ENCODE data around the gene SLIT1.

SLIT1 gene

DNA sequence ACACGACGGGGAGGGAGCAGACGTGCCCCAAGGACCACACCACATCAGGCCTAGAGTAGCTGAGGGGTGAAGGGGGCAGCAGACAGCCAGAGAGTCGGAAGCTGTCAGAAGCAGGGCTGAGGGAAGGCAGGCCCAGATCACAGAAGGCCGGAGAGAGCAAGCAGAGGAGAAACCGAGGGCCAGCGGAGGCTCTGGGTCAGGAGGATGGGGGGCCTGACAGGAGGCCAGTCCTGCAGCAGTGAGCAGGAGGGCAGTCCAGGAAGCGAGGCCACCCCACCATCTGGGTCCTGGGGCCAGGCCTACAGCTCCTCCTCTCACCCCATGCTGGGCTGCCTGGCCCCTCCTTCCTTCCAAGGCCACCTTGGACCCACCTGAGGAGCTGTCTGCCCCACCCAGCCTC, 20.3 kb downstream of the SLIT1 start:
- TF ChIP-seq FOXP2 (optimal IDR thresholded peaks at IDR 0.05; ENCODE audit: borderline replicate concordance, extremely low read depth, extremely low read length, insufficient read depth) (no peak), POLR2AphosphoS5 (IDR thresholded peaks at IDR 0.05; ENCODE audit: low read depth, low read length) (no peak), SIN3A (IDR thresholded peaks at IDR 0.05; ENCODE audit: borderline replicate concordance, insufficient read depth, low read length) (no peak), TAF1 (IDR thresholded peaks at IDR 0.05; ENCODE audit: borderline replicate concordance, insufficient read depth, low read length) (no peak)
- TF ChIP-seq, protein P1, sequence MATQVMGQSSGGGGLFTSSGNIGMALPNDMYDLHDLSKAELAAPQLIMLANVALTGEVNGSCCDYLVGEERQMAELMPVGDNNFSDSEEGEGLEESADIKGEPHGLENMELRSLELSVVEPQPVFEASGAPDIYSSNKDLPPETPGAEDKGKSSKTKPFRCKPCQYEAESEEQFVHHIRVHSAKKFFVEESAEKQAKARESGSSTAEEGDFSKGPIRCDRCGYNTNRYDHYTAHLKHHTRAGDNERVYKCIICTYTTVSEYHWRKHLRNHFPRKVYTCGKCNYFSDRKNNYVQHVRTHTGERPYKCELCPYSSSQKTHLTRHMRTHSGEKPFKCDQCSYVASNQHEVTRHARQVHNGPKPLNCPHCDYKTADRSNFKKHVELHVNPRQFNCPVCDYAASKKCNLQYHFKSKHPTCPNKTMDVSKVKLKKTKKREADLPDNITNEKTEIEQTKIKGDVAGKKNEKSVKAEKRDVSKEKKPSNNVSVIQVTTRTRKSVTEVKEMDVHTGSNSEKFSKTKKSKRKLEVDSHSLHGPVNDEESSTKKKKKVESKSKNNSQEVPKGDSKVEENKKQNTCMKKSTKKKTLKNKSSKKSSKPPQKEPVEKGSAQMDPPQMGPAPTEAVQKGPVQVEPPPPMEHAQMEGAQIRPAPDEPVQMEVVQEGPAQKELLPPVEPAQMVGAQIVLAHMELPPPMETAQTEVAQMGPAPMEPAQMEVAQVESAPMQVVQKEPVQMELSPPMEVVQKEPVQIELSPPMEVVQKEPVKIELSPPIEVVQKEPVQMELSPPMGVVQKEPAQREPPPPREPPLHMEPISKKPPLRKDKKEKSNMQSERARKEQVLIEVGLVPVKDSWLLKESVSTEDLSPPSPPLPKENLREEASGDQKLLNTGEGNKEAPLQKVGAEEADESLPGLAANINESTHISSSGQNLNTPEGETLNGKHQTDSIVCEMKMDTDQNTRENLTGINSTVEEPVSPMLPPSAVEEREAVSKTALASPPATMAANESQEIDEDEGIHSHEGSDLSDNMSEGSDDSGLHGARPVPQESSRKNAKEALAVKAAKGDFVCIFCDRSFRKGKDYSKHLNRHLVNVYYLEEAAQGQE (IDR thresholded peaks at IDR 0.05; ENCODE audit: insufficient read depth in 1 of 2, low read depth in 2 of 2, low read length in 2 of 2): no peak

DNA sequence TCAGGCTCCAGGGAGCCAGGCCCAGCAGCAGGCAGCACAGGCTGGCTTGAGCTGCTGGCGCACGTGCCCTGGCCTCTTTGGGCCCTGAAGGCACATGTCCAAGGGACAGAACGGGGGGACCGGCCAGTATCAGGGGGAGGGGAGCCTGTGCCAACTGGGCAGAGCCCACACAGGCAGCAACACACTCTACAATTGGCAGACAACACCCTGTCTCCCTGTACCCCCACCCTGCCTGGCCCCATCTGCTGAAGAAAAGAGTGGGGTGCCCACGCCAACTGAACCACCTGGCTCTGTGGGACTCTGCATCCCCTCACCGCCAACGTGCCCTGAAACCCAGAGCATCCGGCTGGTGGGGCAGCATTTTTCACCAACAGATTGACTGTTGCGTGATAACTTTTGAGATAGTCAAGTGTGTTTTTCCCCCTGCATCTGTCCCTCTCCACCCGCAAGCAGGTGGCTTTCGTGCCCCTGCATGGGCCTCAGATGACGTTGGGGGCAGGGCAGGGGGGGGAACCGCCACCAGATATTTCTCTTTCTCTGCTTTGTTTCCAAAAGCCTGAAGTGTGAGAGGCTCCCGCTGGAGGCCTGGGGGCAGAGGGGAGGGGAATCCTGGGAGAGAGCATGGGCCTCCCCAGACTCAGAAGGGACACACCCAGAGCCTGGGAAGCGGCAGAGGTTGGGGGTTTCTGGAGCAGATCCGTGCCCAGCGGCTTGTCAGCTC, 21.8 kb downstream of the SLIT1 start:
- no peak for TF ChIP-seq SIN3A (IDR thresholded peaks at IDR 0.05; ENCODE audit: borderline replicate concordance, insufficient read depth, low read length)
- TF ChIP-seq, protein P1 (IDR thresholded peaks at IDR 0.05; ENCODE audit: insufficient read depth in 1 of 2, low read depth in 2 of 2, low read length in 2 of 2): no peak
- TF ChIP-seq FOXP2 (optimal IDR thresholded peaks at IDR 0.05; ENCODE audit: borderline replicate concordance, extremely low read depth, extremely low read length, insufficient read depth): no peak
- no peak for TF ChIP-seq POLR2AphosphoS5 (IDR thresholded peaks at IDR 0.05; ENCODE audit: low read depth, low read length)
- no peak for TF ChIP-seq TAF1 (IDR thresholded peaks at IDR 0.05; ENCODE audit: borderline replicate concordance, insufficient read depth, low read length)

DNA sequence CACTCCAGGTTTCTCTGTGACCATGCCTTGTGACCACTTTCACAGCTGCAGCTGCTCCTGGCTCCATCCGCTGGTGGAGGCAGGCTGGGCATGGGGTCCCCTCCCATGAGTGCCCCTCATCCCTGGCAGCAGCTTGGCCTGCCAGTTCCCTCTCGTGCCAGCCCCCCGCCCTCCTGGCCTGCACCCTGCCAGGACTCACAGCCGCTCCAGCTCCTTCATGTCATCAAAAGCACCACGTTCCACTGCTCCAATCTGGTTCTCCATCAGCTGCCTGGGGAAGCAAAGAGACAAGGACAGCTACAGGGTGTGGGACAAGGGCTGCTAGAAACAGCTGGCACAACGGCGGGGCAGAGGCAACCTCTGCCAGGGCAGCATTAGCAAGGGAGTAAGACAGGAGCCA, 22.6 kb downstream of the SLIT1 start:
- no peak for TF ChIP-seq FOXP2 (optimal IDR thresholded peaks at IDR 0.05; ENCODE audit: borderline replicate concordance, extremely low read depth, extremely low read length, insufficient read depth)
- TF ChIP-seq POLR2AphosphoS5 (IDR thresholded peaks at IDR 0.05; ENCODE audit: low read depth, low read length): no peak
- no peak for TF ChIP-seq TAF1 (IDR thresholded peaks at IDR 0.05; ENCODE audit: borderline replicate concordance, insufficient read depth, low read length)
- TF ChIP-seq, protein P1 (IDR thresholded peaks at IDR 0.05; ENCODE audit: insufficient read depth in 1 of 2, low read depth in 2 of 2, low read length in 2 of 2): no peak
- TF ChIP-seq SIN3A (IDR thresholded peaks at IDR 0.05; ENCODE audit: borderline replicate concordance, insufficient read depth, low read length): no peak

DNA sequence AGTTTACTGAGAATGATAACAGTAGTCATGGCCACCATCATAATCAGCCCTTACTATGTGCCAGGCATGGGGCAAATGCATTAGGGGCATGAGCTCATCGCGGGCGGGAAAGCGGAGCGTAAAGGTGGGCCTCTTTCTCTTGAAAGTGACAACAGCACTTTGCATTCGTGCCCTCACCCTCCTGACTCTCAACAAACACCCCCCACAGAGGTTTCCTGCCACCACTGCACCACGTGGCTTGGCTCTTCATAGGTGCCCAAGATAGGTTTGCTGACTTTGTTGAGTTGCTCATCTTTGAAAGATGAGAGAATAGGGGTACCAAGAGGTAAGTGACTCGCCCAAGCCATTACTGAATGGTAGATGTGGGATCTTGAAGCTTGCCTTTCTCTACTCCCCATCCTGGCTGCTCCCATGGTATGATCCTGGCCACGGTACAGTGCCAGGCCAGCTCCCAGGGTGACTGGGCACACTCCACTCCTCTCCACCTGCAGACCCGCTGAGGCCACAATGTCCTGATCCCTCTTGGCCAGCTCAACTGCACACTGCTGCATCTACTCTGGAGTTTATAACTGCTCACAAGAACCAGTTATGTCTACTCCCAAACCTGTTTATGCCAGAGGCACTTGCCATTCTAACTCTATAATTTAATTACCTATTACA, 26.0 kb downstream of the SLIT1 start:
- no peak for TF ChIP-seq TAF1 (IDR thresholded peaks at IDR 0.05; ENCODE audit: borderline replicate concordance, insufficient read depth, low read length)
- no peak for TF ChIP-seq POLR2AphosphoS5 (IDR thresholded peaks at IDR 0.05; ENCODE audit: low read depth, low read length)
- TF ChIP-seq SIN3A (IDR thresholded peaks at IDR 0.05; ENCODE audit: borderline replicate concordance, insufficient read depth, low read length): no peak

DNA sequence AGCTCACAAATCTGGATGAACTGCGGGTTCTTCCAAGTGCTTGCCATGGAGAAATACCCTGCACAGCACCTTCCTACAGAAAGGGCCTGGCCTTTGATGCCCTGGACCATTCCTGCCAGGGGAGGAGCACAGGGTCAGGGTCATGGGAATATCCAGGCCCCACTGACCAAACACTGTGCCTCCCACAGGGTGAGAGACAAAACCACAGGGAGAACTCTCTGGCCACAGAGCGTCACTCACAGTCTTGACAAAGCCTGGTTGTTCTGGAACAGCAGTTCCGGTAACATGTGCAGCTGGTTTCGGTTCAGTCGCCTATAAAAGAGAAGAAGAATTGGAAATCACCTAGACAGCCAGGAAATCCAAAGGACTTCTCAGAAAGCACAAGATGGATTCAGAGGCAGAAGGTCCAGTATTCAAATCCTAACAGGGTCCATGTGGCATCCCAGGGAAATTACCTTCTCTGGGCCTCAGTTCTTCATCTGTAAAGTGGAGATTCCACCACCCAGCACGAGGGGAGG, 28.1 kb downstream of the SLIT1 start:
- TF ChIP-seq, protein P1 (IDR thresholded peaks at IDR 0.05; ENCODE audit: insufficient read depth in 1 of 2, low read depth in 2 of 2, low read length in 2 of 2): no peak
- TF ChIP-seq SIN3A (IDR thresholded peaks at IDR 0.05; ENCODE audit: borderline replicate concordance, insufficient read depth, low read length): no peak
- TF ChIP-seq TAF1 (IDR thresholded peaks at IDR 0.05; ENCODE audit: borderline replicate concordance, insufficient read depth, low read length): no peak
- no peak for TF ChIP-seq POLR2AphosphoS5 (IDR thresholded peaks at IDR 0.05; ENCODE audit: low read depth, low read length)
- TF ChIP-seq FOXP2 (optimal IDR thresholded peaks at IDR 0.05; ENCODE audit: borderline replicate concordance, extremely low read depth, extremely low read length, insufficient read depth): no peak
